GM10248 (cell line): ENCODE data around the gene RELB.
A peak's percentile ranks its signal among the peaks of the same experiment; 100 is the strongest.

Experiments
- CTCF ChIA-PET: fragments of 300-600 bp; sonication (Branson Sonifier 250); formaldehyde crosslinking; extraction: SDS; loops from one replicate; lab custom pipeline; 2021; ENCODE audit warnings: antibody characterized with exemption; lab: Yijun Ruan, JAX
- POLR2A ChIA-PET: fragments of 350-650 bp; sonication (Branson Sonifier 250); formaldehyde crosslinking; extraction: SDS; loops from one replicate; lab custom pipeline; 2020; ENCODE audit warnings: antibody characterized with exemption; lab: Yijun Ruan, JAX
- DNase-seq: peaks from one replicate; pipeline ENCODE4 v3.0.0; 2012; ENCODE audit errors: extremely low spot score
- TF ChIP-seq, protein P1 (sequence below): IDR thresholded peaks from 2 replicates; pipeline ENCODE4 v1.5.1; 2012; ENCODE audit warnings: mild to moderate bottlenecking, low read depth; ENCODE audit errors: extremely low read depth, missing control alignments, control extremely low read depth

RELB gene

DNA sequence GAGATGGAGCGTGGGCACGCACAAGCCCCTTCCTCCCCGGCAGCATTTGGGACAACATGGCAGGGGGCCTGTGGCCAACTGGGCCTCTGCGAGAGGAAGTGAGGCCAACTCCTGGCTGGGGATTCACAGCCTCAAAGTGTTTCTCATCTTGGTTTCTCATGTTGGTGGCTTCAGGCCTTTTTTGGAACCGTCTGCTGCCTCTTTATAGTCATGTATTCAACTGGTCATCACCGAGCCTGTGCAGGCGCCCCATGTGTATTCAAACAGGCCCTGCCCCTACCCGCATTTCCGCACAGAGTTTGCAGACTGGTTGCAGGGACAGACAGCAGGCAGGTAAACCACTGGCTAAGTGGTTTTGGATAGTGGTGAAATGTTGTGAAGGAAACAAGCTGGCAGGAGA lies 17.3 kb upstream of the RELB start:
- ChIA-PET CTCF (interaction anchor here (0.8 to 2.2 kb wide), 5 partner anchors 10 to 80 kb away, joined by 3 to 5 read pairs (median 4); no protein-coding TSS in a partner anchor), POLR2A (interaction anchor here (0.6 kb wide), 1 partner anchor 27 kb away, joined by 3 read pairs; no protein-coding TSS in a partner anchor)
- no peak for DNase-seq
- TF ChIP-seq, protein P1, sequence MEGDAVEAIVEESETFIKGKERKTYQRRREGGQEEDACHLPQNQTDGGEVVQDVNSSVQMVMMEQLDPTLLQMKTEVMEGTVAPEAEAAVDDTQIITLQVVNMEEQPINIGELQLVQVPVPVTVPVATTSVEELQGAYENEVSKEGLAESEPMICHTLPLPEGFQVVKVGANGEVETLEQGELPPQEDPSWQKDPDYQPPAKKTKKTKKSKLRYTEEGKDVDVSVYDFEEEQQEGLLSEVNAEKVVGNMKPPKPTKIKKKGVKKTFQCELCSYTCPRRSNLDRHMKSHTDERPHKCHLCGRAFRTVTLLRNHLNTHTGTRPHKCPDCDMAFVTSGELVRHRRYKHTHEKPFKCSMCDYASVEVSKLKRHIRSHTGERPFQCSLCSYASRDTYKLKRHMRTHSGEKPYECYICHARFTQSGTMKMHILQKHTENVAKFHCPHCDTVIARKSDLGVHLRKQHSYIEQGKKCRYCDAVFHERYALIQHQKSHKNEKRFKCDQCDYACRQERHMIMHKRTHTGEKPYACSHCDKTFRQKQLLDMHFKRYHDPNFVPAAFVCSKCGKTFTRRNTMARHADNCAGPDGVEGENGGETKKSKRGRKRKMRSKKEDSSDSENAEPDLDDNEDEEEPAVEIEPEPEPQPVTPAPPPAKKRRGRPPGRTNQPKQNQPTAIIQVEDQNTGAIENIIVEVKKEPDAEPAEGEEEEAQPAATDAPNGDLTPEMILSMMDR = no peak

DNA sequence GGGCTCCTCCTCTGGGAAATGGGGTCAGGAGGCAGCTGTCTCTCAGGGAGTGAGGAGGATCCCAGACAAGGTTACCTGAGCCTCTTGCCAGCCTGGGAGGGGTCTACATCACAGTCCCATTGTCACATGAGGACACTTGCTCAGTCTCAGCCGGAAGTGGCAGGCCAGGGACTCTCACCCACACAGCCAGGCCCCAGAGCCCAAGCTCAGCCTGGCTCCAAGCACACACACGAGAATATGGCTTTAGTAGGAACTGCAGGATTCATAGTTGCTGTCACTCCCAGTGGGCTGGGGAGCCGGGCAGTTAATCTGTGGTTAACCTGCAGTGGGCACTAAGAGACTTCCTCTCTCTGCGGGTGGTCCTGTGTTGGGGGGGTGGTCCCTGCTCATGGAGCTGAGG lies 15.8 kb upstream of the RELB start:
- TF ChIP-seq, protein P1 = no peak
- CTCF ChIA-PET = interaction anchor here (1.2 to 5.5 kb wide), 3 partner anchors 8 to 75 kb away, joined by 3 to 65 read pairs (median 4); no protein-coding TSS in a partner anchor
- POLR2A ChIA-PET = no interaction called here
- DNase-seq = no peak

DNA sequence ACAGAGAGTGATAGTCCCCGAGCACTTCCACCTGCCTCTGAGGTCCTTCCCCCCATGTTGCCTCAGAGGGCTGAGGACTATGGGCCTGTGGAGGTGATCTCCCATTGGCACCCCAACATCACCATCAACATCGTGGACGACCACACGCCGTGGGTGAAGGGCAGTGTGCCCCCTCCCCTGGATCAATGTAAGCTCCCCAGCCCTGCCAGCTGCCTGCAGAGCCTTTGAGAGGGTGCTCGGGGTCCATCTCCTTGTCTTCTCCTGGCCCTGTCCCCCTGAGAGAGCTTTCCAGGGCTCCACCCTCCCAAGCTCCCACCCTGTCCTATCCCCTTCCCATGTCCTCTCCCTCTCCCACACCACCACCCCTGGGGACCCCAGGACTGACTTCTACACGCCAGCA lies 14.9 kb upstream of the RELB start:
- TF ChIP-seq, protein P1 = no peak
- ChIA-PET POLR2A (no interaction called here), CTCF (interaction anchor here (5.5 kb wide), 1 partner anchor 74 kb away, joined by 65 read pairs; no protein-coding TSS in a partner anchor)
- DNase-seq = no peak

DNA sequence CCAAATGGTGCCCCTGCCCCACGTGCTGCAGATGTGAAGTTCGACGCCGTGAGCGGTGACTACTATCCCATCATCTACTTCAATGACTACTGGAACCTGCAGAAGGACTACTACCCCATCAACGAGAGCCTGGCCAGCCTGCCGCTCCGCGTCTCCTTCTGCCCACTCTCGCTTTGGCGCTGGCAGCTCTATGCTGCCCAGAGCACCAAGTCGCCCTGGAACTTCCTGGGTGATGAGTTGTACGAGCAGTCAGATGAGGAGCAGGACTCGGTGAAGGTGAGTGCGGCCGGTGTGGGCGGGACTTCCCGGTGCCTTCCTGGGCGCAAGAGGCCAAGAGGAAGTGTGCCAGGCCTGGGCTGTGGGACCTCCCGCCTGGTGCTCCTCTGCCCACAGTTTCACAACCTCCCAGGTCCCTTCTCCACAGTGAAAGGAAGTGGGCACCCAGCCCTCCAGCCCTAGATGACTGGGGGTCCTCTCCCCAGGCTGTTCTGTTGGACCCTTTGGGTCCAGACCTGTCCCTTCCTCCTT lies 14.1 kb upstream of the RELB start:
- ChIA-PET POLR2A (no interaction called here), CTCF (interaction anchor here (1.6 to 5.5 kb wide), 3 partner anchors 54 to 73 kb away, joined by 3 to 65 read pairs (median 16); no protein-coding TSS in a partner anchor)
- no peak for DNase-seq
- TF ChIP-seq, protein P1 = no peak

DNA sequence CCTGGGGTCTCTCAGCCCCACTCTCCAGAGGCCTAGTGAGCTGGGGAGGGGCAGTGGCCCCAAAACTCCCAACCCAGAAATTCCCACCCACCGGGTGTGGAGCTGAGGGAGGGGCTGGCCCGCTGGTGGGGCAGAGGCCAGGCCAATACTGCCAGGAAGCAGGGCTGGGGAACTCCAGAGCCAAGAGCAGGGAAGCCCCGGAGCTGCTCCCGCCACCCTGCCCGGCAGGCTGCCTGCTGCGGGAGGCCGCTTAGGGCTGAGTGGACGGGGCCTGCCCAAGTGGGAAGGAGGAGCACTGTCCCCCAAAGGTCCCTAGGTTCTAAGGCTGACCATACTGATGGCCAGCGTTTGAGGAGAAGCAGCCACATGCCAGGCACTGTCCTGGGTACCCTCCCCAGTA lies 13.0 kb upstream of the RELB start:
- POLR2A ChIA-PET = no interaction called here
- DNase-seq = no peak
- CTCF ChIA-PET = interaction anchor here (0.7 to 5.5 kb wide), 25 partner anchors 9 to 261 kb away, joined by 3 to 65 read pairs (median 4); partner anchors contain the start of genes CLPTM1, PPP1R37 and RELB
- TF ChIP-seq, protein P1 = no peak

DNA sequence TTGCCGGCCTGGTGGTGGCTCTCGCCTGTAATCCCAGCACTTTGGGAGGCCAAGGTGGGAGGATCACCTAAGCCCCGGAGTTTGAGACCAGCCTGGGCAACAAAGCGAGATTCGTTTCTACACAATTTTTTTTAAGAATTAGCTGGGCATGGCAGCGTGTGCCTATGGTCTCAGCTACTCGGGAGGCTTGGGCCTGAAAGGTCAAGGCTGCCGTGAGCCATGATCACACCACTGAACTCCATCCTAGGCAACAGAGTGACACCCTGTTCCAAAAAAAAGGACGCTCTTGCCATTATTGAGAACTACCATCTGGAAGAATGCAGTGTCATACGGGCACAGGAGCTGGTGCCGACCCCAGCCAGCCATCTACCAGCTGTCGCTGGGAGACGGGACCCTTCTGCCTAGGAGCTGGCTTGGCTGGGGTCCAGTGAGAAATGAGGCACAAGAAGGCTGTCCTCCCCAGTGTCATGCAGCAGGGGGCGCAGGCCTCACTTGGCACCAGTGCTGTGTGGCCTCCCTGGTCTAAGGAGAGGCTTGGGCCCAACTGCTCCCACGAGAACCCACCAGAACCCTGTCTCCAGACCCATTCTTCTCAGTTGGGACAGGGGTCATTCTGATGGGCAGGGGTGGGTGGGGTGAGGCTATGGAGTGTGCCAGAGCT lies 12.2 kb upstream of the RELB start:
- POLR2A ChIA-PET = no interaction called here
- DNase-seq = peak; percentile 85
- CTCF ChIA-PET = interaction anchor here (0.6 to 5.5 kb wide), 32 partner anchors 8 to 349 kb away, joined by 3 to 65 read pairs (median 4); partner anchors contain the start of genes CLPTM1, PPP1R37 and RELB
- TF ChIP-seq, protein P1 = peak; percentile 71
